GM12872 (cell line): Measurements from ENCODE around the gene AOPEP.

Experiments
- CTCF ChIP-seq: IDR thresholded peaks from 3 replicates; pipeline ENCODE4 v1.5.1; 2011; ENCODE audit warnings: low read depth, mild to moderate bottlenecking, low read length, moderate library complexity; ENCODE audit not compliant: insufficient read depth

The AOPEP gene

GRCh38 chr9:94975480-94975879 is 249.0 kb downstream of the AOPEP start:
- TF ChIP-seq CTCF = no peak

- TF ChIP-seq CTCF = no peak
These were observed 249.6 kb downstream of the AOPEP start for GRCh38 chr9:94976077-94976476.

- TF ChIP-seq CTCF = no peak
These were observed 250.9 kb downstream of the AOPEP start for GRCh38 chr9:94977416-94977815.

- no peak for TF ChIP-seq CTCF
These were observed 253.5 kb downstream of the AOPEP start for GRCh38 chr9:94979904-94980507.

GRCh38 chr9:94980947-94981722 is 254.6 kb downstream of the AOPEP start:
- TF ChIP-seq CTCF = no peak

- no peak for TF ChIP-seq CTCF
These were observed 255.2 kb downstream of the AOPEP start for GRCh38 chr9:94981723-94982090.

- TF ChIP-seq CTCF = no peak
These were observed 255.7 kb downstream of the AOPEP start for GRCh38 chr9:94982211-94982610.
